ENCODE results near the gene BIRC5.
"Not testable (repeated sequence)": the region's sequence is repeated elsewhere in the genome, so short reads cannot be mapped to it uniquely, and the experiment has no call there.

Gene BIRC5

GRCh38 chr17:78170692-78171590 is 43.1 kb upstream of the BIRC5 start:
- DNase-seq (ENCODE audit: low read depth): no peak
- no peak for TF ChIP-seq CTCF (conservative IDR thresholded peaks at IDR 0.05; ENCODE audit: low read length)
- H3K4me3 ChIP-seq (ENCODE audit: low read length): no peak overlapping the region

DNA sequence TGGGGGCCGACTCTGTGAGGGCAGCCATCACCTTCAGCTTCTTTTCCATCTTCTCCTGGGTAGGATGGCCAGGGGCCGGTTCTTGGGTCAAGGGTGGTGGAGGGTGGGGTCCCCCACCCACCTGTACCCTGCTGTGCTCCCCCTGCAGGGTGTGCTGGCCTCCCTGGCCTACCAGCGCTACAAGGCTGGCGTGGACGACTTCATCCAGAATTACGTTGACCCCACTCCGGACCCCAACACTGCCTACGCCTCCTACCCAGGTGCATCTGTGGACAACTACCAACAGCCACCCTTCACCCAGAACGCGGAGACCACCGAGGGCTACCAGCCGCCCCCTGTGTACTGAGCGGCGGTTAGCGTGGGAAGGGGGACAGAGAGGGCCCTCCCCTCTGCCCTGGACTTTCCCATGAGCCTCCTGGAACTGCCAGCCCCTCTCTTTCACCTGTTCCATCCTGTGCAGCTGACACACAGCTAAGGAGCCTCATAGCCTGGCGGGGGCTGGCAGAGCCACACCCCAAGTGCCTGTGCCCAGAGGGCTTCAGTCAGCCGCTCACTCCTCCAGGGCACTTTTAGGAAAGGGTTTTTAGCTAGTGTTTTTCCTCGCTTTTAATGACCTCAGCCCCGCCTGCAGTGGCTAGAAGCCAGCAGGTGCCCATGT is 42.3 kb upstream of the BIRC5 start:
- not testable (repeated sequence) for H3K4me3 ChIP-seq (ENCODE audit: low read length); DNase-seq (ENCODE audit: low read depth)

- no peak for DNase-seq (ENCODE audit: low read depth)
- no peak overlapping the region for H3K4me3 ChIP-seq (ENCODE audit: low read length)
- no peak for TF ChIP-seq CTCF (conservative IDR thresholded peaks at IDR 0.05; ENCODE audit: low read length)
These were observed 41.6 kb upstream of the BIRC5 start for GRCh38 chr17:78172249-78173051.

GRCh38 chr17:78173097-78173715 is 40.8 kb upstream of the BIRC5 start:
- DNase-seq (ENCODE audit: low read depth): no peak
- H3K4me3 ChIP-seq (ENCODE audit: low read length): no peak overlapping the region
- TF ChIP-seq CTCF (conservative IDR thresholded peaks at IDR 0.05; ENCODE audit: low read length): no peak

DNA sequence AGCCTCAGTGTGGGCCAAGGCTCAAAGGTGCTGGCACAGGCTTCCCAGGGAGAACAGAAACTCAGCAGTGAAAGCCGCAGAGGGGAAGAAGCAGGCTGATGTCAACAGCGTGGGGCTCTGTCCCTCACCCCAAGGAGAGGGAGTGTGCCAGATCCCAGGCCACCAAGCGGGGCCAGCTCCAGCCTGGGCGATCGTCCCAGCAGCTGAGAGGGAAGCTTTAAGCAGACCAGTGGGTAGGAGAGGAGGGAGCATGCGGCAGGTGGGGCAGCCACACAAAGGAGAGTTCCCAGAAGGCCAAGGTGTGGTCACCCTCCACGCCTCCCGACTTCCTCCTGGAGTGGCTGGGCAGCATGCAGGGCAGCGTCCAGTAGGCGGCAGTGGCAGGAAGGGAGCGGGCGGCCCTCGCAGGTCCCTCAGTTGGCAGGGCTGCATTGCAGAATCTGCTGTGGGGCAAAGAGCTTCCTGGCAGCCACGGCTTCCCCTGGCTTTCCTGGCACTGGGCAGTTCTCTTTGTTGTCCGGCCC is 39.6 kb upstream of the BIRC5 start:
- no peak for DNase-seq (ENCODE audit: low read depth)
- no peak for TF ChIP-seq CTCF (conservative IDR thresholded peaks at IDR 0.05; ENCODE audit: low read length)
- no peak overlapping the region for H3K4me3 ChIP-seq (ENCODE audit: low read length)

DNA sequence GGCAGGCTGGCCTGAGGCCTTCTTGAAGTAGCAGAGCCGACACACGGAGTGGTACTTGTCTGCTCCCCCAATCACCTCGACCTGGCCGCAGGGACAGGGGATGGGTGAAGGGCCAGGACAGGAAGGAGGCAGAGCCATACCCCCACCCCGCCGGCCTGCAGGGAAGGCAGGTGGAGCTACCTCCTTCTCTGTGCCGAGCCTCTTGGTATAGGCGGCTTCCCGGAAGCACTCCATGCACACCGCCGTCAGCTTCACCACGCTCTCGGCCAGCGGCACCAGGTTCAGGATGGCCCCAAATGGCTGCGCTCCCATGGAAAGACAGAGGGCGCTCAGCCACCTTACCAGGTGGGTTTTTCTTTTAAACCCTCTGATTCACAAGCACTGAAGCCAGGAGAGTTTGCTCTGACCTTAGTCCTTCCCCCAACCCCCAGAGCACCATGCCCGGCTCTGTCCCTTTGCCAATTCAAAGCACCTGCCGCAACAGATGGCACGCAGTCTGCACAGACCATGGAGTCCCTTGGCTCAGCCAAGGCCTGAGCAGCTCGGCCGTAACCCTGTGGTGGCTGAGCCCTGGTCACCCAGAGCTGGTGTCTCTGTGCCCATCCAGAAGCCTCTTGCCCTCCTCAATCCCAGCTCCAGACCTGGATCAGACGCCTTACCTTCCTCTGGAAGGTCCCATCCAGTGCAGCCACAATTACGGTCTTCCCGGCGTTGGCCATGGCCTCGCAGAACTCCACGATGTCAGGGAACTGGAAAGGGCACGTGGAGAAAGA is 39.0 kb upstream of the BIRC5 start:
- H3K4me3 ChIP-seq (ENCODE audit: low read length): no peak overlapping the region
- no peak for DNase-seq (ENCODE audit: low read depth)
- no peak for TF ChIP-seq CTCF (conservative IDR thresholded peaks at IDR 0.05; ENCODE audit: low read length)
